Progenitor cell of endocrine pancreas (in vitro differentiated cells): ENCODE measurements around the gene GUCA2B. TPM values are rescaled to one million over a fixed set of nuclear protein-coding genes. Genes with fewer than 3 reads are reported as not detected.

Source experiments
- DNase-seq: peaks from one replicate; pipeline ENCODE4 v3.0.0; 2021; ENCODE audit warnings: low spot score; ENCODE audit not compliant: unreplicated experiment
- H3K27ac Mint-ChIP-seq: 2 replicates; pipeline ENCODE4 v1.8.0; 2021; ENCODE audit warnings: mild to moderate bottlenecking, moderate library complexity, mixed read lengths
- H3K27me3 Mint-ChIP-seq: 2 replicates; pipeline ENCODE4 v1.8.0; 2021; ENCODE audit warnings: mixed read lengths
- H3K36me3 Mint-ChIP-seq: 2 replicates; pipeline ENCODE4 v1.8.0; 2022; ENCODE audit warnings: mixed read lengths; ENCODE audit not compliant: insufficient read depth
- H3K4me1 Mint-ChIP-seq: 2 replicates; pipeline ENCODE4 v1.8.0; 2021; ENCODE audit warnings: low read depth, mixed read lengths
- H3K4me3 Mint-ChIP-seq: 2 replicates; pipeline ENCODE4 v1.8.0; 2021; ENCODE audit warnings: low read depth, mild to moderate bottlenecking, moderate library complexity, mixed read lengths
- H3K9me3 Mint-ChIP-seq: 2 replicates; pipeline ENCODE4 v1.8.0; 2021; ENCODE audit warnings: low read depth, mixed read lengths
- CTCF ChIP-seq: fragments of 200-600 bp; sonication (generic); IDR thresholded peaks from one replicate; pipeline ENCODE4 v1.5.0; 2021; ENCODE audit warnings: antibody characterized with exemption, mild to moderate bottlenecking; ENCODE audit not compliant: unreplicated experiment
- total RNA-seq: library from RNA; stranded (reverse); gene quantifications from 2 replicates; pipeline ENCODE4 v1.2.1, GENCODE V29; 2021

The GUCA2B gene
- total RNA-seq, 1 donor from 2014 or later: 0.89 TPM

- H3K4me1 Mint-ChIP-seq: peaks cover 11% of the 10 kb centered on the region
- DNase-seq: no peak
- H3K9me3 Mint-ChIP-seq: no peaks in the 10 kb centered on the region
- H3K36me3 Mint-ChIP-seq: peaks cover 6% of the 10 kb centered on the region
- H3K4me3 Mint-ChIP-seq: no peak overlapping the region
- TF ChIP-seq CTCF: no peak
- no peaks in the 10 kb centered on the region for H3K27me3 Mint-ChIP-seq
- no peak overlapping the region for H3K27ac Mint-ChIP-seq
Measured at GRCh38 chr1:42179900-42180329, 26.7 kb downstream of the GUCA2B start.

GRCh38 chr1:42181687-42182086, 28.5 kb downstream of the GUCA2B start:
- Mint-ChIP-seq H3K4me1 (peaks cover 11% of the 10 kb centered on the region), H3K9me3 (no peaks in the 10 kb centered on the region), H3K36me3 (peaks cover 13% of the 10 kb centered on the region), H3K4me3 (no peak overlapping the region), H3K27ac (peak overlapping the region; percentile 5), H3K27me3 (no peaks in the 10 kb centered on the region)
- DNase-seq: no peak
- no peak for TF ChIP-seq CTCF

- peaks cover 20% of the 10 kb centered on the region for H3K36me3 Mint-ChIP-seq
- no peak overlapping the region for H3K4me3 Mint-ChIP-seq
- TF ChIP-seq CTCF: no peak
- H3K27ac Mint-ChIP-seq: no peak overlapping the region
- peaks cover 9% of the 10 kb centered on the region for H3K4me1 Mint-ChIP-seq
- H3K27me3 Mint-ChIP-seq: no peaks in the 10 kb centered on the region
- no peaks in the 10 kb centered on the region for H3K9me3 Mint-ChIP-seq
- no peak for DNase-seq
Measured at GRCh38 chr1:42183210-42183956, 30.2 kb downstream of the GUCA2B start.

GRCh38 chr1:42183957-42184268, 30.7 kb downstream of the GUCA2B start:
- Mint-ChIP-seq H3K4me1 (peaks cover 7% of the 10 kb centered on the region), H3K27ac (no peak overlapping the region), H3K4me3 (no peak overlapping the region), H3K9me3 (no peaks in the 10 kb centered on the region), H3K36me3 (peaks cover 22% of the 10 kb centered on the region), H3K27me3 (no peaks in the 10 kb centered on the region)
- no peak for DNase-seq
- no peak for TF ChIP-seq CTCF

GRCh38 chr1:42184616-42185015, 31.4 kb downstream of the GUCA2B start:
- Mint-ChIP-seq H3K4me3 (no peak overlapping the region), H3K36me3 (peaks cover 24% of the 10 kb centered on the region), H3K27ac (no peak overlapping the region), H3K4me1 (peaks cover 7% of the 10 kb centered on the region), H3K27me3 (no peaks in the 10 kb centered on the region), H3K9me3 (no peaks in the 10 kb centered on the region)
- no peak for TF ChIP-seq CTCF
- no peak for DNase-seq
